SK-N-SH treated with all-trans-retinoic acid at 6 μM for 48 hours (cell line): Measurements from ENCODE around the gene TESMIN.

Experiments
- ARNTL ChIP-seq: fragments of 450-650 bp; formaldehyde crosslinking; IDR thresholded peaks from 2 replicates; pipeline ENCODE4 v1.5.0; 2020; ENCODE audit warnings: low read depth, mild to moderate bottlenecking, moderate library complexity, borderline replicate concordance
- TF ChIP-seq, protein P1 (sequence below): fragments of 250-450 bp; sonication (Bioruptor Pico); IDR thresholded peaks from 2 replicates; pipeline ENCODE4 v1.8.0; 2020; ENCODE audit warnings: mild to moderate bottlenecking, moderate library complexity, borderline replicate concordance

DNA sequence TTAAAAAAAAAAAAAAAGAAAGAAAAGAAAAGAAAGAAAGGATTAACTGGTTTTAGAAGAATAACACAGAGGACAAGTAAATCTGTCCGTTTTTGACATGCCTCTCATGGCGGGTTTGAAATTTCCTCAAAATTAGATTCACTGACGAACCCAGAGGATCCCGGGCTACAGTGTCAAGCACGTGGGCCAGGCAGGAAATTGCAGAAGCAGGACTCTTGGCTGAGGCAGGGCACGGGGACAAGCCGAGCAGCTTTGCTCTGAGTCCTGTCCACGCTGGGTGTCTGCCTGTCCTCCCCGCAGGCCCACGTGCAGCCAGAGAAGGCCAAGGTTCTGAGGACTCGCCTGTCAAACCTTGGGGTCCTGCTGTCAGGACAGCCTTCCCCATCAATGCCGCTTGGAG, 42.3 kb downstream of the TESMIN start:
- no peak for TF ChIP-seq ARNTL (CRISPR knock-in tag)
- TF ChIP-seq, protein P1, sequence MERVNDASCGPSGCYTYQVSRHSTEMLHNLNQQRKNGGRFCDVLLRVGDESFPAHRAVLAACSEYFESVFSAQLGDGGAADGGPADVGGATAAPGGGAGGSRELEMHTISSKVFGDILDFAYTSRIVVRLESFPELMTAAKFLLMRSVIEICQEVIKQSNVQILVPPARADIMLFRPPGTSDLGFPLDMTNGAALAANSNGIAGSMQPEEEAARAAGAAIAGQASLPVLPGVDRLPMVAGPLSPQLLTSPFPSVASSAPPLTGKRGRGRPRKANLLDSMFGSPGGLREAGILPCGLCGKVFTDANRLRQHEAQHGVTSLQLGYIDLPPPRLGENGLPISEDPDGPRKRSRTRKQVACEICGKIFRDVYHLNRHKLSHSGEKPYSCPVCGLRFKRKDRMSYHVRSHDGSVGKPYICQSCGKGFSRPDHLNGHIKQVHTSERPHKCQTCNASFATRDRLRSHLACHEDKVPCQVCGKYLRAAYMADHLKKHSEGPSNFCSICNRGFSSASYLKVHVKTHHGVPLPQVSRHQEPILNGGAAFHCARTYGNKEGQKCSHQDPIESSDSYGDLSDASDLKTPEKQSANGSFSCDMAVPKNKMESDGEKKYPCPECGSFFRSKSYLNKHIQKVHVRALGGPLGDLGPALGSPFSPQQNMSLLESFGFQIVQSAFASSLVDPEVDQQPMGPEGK (CRISPR knock-in tag), result no peak
